Peyer's patch (tissue), 4 donors: Measurements from ENCODE around the gene FGF21.

Experiments
- POLR2A ChIP-seq, 2 donors: fragments of 450-650 bp; IDR thresholded peaks; one replicate each; pipeline ENCODE4 v1.5.1; 2017; ENCODE audit warnings: antibody characterized with exemption in 2 of 2, mild to moderate bottlenecking in 2 of 2, moderate library complexity in 2 of 2
- TF ChIP-seq, protein P1 (sequence below), 6 experiments: fragments of 450-650 bp in 4 of 6; fragments of 200-600 bp in 2 of 6; sonication (generic) in 1 of 6; IDR thresholded peaks; one replicate each; pipeline ENCODE4 v1.5.1; 2017 to 2019; ENCODE audit warnings: antibody characterized with exemption in 6 of 6, mild to moderate bottlenecking in 3 of 6, moderate library complexity in 1 of 6

DNA sequence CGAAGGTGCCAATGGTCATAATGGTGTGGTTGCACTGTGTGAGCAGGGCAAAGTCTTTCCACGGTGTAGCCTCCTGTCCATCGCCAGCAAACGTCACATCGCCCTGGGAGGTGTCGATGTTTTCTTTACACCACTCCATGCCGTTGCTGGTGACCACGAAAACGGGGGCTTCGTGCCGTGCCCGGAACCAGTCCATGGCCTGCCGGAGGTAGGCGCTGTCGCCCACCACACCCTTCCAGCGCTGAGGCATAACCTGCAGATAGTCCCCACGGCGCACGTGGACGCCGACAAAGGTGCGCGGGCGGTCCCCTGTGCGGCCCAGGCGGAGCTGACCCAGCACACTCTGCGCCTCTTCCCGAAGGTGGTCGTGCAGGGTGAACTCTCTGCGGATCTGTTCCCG, 5.0 kb upstream of the FGF21 start:
- TF ChIP-seq, protein P1, sequence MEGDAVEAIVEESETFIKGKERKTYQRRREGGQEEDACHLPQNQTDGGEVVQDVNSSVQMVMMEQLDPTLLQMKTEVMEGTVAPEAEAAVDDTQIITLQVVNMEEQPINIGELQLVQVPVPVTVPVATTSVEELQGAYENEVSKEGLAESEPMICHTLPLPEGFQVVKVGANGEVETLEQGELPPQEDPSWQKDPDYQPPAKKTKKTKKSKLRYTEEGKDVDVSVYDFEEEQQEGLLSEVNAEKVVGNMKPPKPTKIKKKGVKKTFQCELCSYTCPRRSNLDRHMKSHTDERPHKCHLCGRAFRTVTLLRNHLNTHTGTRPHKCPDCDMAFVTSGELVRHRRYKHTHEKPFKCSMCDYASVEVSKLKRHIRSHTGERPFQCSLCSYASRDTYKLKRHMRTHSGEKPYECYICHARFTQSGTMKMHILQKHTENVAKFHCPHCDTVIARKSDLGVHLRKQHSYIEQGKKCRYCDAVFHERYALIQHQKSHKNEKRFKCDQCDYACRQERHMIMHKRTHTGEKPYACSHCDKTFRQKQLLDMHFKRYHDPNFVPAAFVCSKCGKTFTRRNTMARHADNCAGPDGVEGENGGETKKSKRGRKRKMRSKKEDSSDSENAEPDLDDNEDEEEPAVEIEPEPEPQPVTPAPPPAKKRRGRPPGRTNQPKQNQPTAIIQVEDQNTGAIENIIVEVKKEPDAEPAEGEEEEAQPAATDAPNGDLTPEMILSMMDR (IDR thresholded peaks at IDR 0.05): no peak
- TF ChIP-seq POLR2A (IDR thresholded peaks at IDR 0.05): no peak
